Body of pancreas (tissue), 4 donors: ENCODE data around the gene RYR3.

Experiments used
- CTCF ChIP-seq, 7 experiments: fragments of 450-650 bp in 4 of 7; fragments of 200-600 bp in 3 of 7; sonication (generic) in 3 of 7; IDR thresholded peaks; one replicate each; pipeline ENCODE4 v1.5.1; 2016 to 2019; ENCODE audit warnings: antibody characterized with exemption in 7 of 7
- POLR2A ChIP-seq, 3 donors: fragments of 450-650 bp; IDR thresholded peaks; one replicate each; pipeline ENCODE4 v1.6.1; 2016; ENCODE audit warnings: antibody characterized with exemption in 3 of 3, mild to moderate bottlenecking in 2 of 3

- TF ChIP-seq CTCF (IDR thresholded peaks at IDR 0.05), result no peak
- no peak for TF ChIP-seq POLR2A (IDR thresholded peaks at IDR 0.05)
Measured at GRCh38 chr15:33476908-33477307, 166.1 kb downstream of the RYR3 start.
